ENCODE results near the gene FAF1. TPM values are rescaled to one million over a fixed set of nuclear protein-coding genes. Genes with fewer than 3 reads are reported as not detected.

The FAF1 gene
- total and polyA plus RNA-seq, 4 donors = 27.2 to 51.6 (median 37.1) TPM

- Histone ChIP-seq H3K9me3 (ENCODE audit: control insufficient read depth in 4 of 4, insufficient read depth in 3 of 4, low read length in 3 of 4) (peaks cover 0 to 2% (median 0%) of the 10 kb centered on the region in 4 donors), H3K27ac (ENCODE audit: low read depth in 1 of 2, low read length in 1 of 2) (no peak overlapping the region), H3K4me3 (no peak overlapping the region), H3K27me3 (ENCODE audit: control insufficient read depth in 3 of 3, insufficient read depth in 3 of 3, low read length in 2 of 3) (no peaks in the 10 kb centered on the region), H3K4me1 (ENCODE audit: control insufficient read depth in 5 of 5, insufficient read depth in 5 of 5, low read length in 5 of 5) (no peaks in the 10 kb centered on the region), H3K9ac (ENCODE audit: insufficient read depth in 1 of 2, low read length in 2 of 2) (no peak overlapping the region), H3K36me3 (ENCODE audit: control insufficient read depth in 4 of 4, insufficient read depth in 4 of 4, low read length in 4 of 4) (peaks cover 6 to 10% (median 7%) of the 10 kb centered on the region in 4 donors)
- no peak for TF ChIP-seq CTCF (IDR thresholded peaks at IDR 0.05; ENCODE audit: control extremely low read depth, extremely low read depth)
- 97 to 98% methylated on average over 4 of the region's 4 CpGs for WGBS, 2 donors
- no peak for DNase-seq
- no peak for ATAC-seq (ENCODE audit: insufficient read depth, low FRiP score)
Measured at GRCh38 chr1:50780797-50781196, 179.3 kb downstream of the FAF1 start.

GRCh38 chr1:50779801-50780200 lies 180.3 kb downstream of the FAF1 start:
- H3K36me3 ChIP-seq (ENCODE audit: control insufficient read depth in 4 of 4, insufficient read depth in 4 of 4, low read length in 4 of 4) = peaks cover 6 to 10% (median 7%) of the 10 kb centered on the region in 4 donors
- no peak for TF ChIP-seq CTCF (IDR thresholded peaks at IDR 0.05; ENCODE audit: control extremely low read depth, extremely low read depth)
- no peak overlapping the region for H3K4me3 ChIP-seq
- DNase-seq = no peak
- no peaks in the 10 kb centered on the region for H3K4me1 ChIP-seq (ENCODE audit: control insufficient read depth in 5 of 5, insufficient read depth in 5 of 5, low read length in 5 of 5)
- H3K9me3 ChIP-seq (ENCODE audit: control insufficient read depth in 4 of 4, insufficient read depth in 3 of 4, low read length in 3 of 4) = peaks cover 0 to 2% (median 0%) of the 10 kb centered on the region in 4 donors
- 96 to 100% methylated on average over 1 of the region's 1 CpG for WGBS, 2 donors
- H3K27ac ChIP-seq (ENCODE audit: low read depth in 1 of 2, low read length in 1 of 2) = no peak overlapping the region
- H3K27me3 ChIP-seq (ENCODE audit: control insufficient read depth in 3 of 3, insufficient read depth in 3 of 3, low read length in 2 of 3) = no peaks in the 10 kb centered on the region
- no peak for ATAC-seq (ENCODE audit: insufficient read depth, low FRiP score)
- H3K9ac ChIP-seq (ENCODE audit: insufficient read depth in 1 of 2, low read length in 2 of 2) = no peak overlapping the region

GRCh38 chr1:50775740-50776139 lies 184.3 kb downstream of the FAF1 start:
- H3K4me3 ChIP-seq = no peak overlapping the region
- H3K27me3 ChIP-seq (ENCODE audit: control insufficient read depth in 3 of 3, insufficient read depth in 3 of 3, low read length in 2 of 3) = no peaks in the 10 kb centered on the region
- H3K9ac ChIP-seq (ENCODE audit: insufficient read depth in 1 of 2, low read length in 2 of 2) = no peak overlapping the region
- H3K27ac ChIP-seq (ENCODE audit: low read depth in 1 of 2, low read length in 1 of 2) = no peak overlapping the region
- no peaks in the 10 kb centered on the region for H3K4me1 ChIP-seq (ENCODE audit: control insufficient read depth in 5 of 5, insufficient read depth in 5 of 5, low read length in 5 of 5)
- DNase-seq (no peak), ATAC-seq (ENCODE audit: insufficient read depth, low FRiP score) (no peak)
- H3K9me3 ChIP-seq (ENCODE audit: control insufficient read depth in 4 of 4, insufficient read depth in 3 of 4, low read length in 3 of 4) = peaks cover 0 to 2% (median 0%) of the 10 kb centered on the region in 4 donors
- peaks cover 6 to 9% (median 8%) of the 10 kb centered on the region in 4 donors for H3K36me3 ChIP-seq (ENCODE audit: control insufficient read depth in 4 of 4, insufficient read depth in 4 of 4, low read length in 4 of 4)
- no peak for TF ChIP-seq CTCF (IDR thresholded peaks at IDR 0.05; ENCODE audit: control extremely low read depth, extremely low read depth)
- 90 to 100% methylated on average over 1 of the region's 1 CpG for WGBS, 2 donors

- peaks cover 0 to 4% (median 1%) of the 10 kb centered on the region in 4 donors for H3K36me3 ChIP-seq (ENCODE audit: control insufficient read depth in 4 of 4, insufficient read depth in 4 of 4, low read length in 4 of 4)
Measured at GRCh38 chr1:50774759-50775351, 185.2 kb downstream of the FAF1 start.

More at GRCh38 chr1:50774759-50775351, 185.2 kb downstream of the FAF1 start:
- ATAC-seq (ENCODE audit: insufficient read depth, low FRiP score) (no peak), DNase-seq (peak in 2 of 3 donors; percentile 72 to 78)
- H3K27ac ChIP-seq (ENCODE audit: low read depth in 1 of 2, low read length in 1 of 2) = no peak overlapping the region
- no peak overlapping the region for H3K4me3 ChIP-seq
- no peaks in the 10 kb centered on the region for H3K9me3 ChIP-seq (ENCODE audit: control insufficient read depth in 4 of 4, insufficient read depth in 3 of 4, low read length in 3 of 4)
- peak; percentile 47 for TF ChIP-seq CTCF (IDR thresholded peaks at IDR 0.05; ENCODE audit: control extremely low read depth, extremely low read depth)
- WGBS, 2 donors = 6 to 9% methylated on average over 2 of the region's 2 CpGs
- H3K27me3 ChIP-seq (ENCODE audit: control insufficient read depth in 3 of 3, insufficient read depth in 3 of 3, low read length in 2 of 3) = no peaks in the 10 kb centered on the region
- no peak overlapping the region for H3K9ac ChIP-seq (ENCODE audit: insufficient read depth in 1 of 2, low read length in 2 of 2)
- no peaks in the 10 kb centered on the region for H3K4me1 ChIP-seq (ENCODE audit: control insufficient read depth in 5 of 5, insufficient read depth in 5 of 5, low read length in 5 of 5)
